Measurements from ENCODE around the gene CARD8. TPM values are rescaled to one million over a fixed set of nuclear protein-coding genes. Genes with fewer than 3 reads are reported as not detected.

Gene CARD8
- total and polyA plus RNA-seq, 2 experiments from 2014 or later, result 16.6 to 17.1 TPM

- H4K20me1 ChIP-seq (replicated peaks; ENCODE audit: insufficient read depth), result no peaks in the 10 kb centered on the region
- no peak overlapping the region for H3K4me2 ChIP-seq
- H2AFZ ChIP-seq, result no peak overlapping the region
- Mint-ChIP-seq H3K27me3 (ENCODE audit: insufficient read depth, low read depth, poor library complexity) (no peaks in the 10 kb centered on the region), H3K4me3 (no peak overlapping the region), H3K36me3 (ENCODE audit: low read depth) (peaks cover 4% of the 10 kb centered on the region; the same call in 1 of the 3 replicates), H3K27ac (no peak overlapping the region), H3K9me3 (peaks cover 7% of the 10 kb centered on the region; the same call in 2 of the 3 replicates), H3K4me1 (no peaks in the 10 kb centered on the region)
- no peaks in the 10 kb centered on the region for H3K79me2 ChIP-seq (replicated peaks; ENCODE audit: insufficient read depth)
- H3K27me3 ChIP-seq (ENCODE audit: insufficient read depth), result no peaks in the 10 kb centered on the region
- ATAC-seq, result no peak
- no peaks in the 10 kb centered on the region for H3K36me3 ChIP-seq (ENCODE audit: insufficient read depth)
- no peak overlapping the region for H3K27ac ChIP-seq (ENCODE audit: low read depth)
- H3K4me3 ChIP-seq, result no peak overlapping the region
- H3K4me1 ChIP-seq (ENCODE audit: insufficient read depth), result no peaks in the 10 kb centered on the region; the same call in 1 of the 2 replicates
- TF ChIP-seq EZH2phosphoT487 (IDR thresholded peaks at IDR 0.05; ENCODE audit: unreplicated experiment) (no peak), ETS1 (IDR thresholded peaks at IDR 0.05) (no peak), CREB1 (CRISPR knock-in tag; IDR thresholded peaks at IDR 0.05; ENCODE audit: low read depth) (no peak), JUNB (IDR thresholded peaks at IDR 0.05; ENCODE audit: unreplicated experiment) (no peak), ZNF114 (CRISPR knock-in tag; IDR thresholded peaks at IDR 0.05) (no peak), EZH2 (IDR thresholded peaks at IDR 0.05; ENCODE audit: low read depth, unreplicated experiment) (no peak), ZNF331 (CRISPR knock-in tag; IDR thresholded peaks at IDR 0.05; ENCODE audit: low read depth) (no peak), REST (IDR thresholded peaks at IDR 0.05; ENCODE audit: unreplicated experiment) (no peak), NANOG (IDR thresholded peaks at IDR 0.05; ENCODE audit: borderline replicate concordance) (no peak), POLR2AphosphoS5 (IDR thresholded peaks at IDR 0.05; ENCODE audit: low read depth) (no peak), STAT1 (IDR thresholded peaks at IDR 0.05; ENCODE audit: unreplicated experiment) (no peak)
- TF ChIP-seq, protein P1, sequence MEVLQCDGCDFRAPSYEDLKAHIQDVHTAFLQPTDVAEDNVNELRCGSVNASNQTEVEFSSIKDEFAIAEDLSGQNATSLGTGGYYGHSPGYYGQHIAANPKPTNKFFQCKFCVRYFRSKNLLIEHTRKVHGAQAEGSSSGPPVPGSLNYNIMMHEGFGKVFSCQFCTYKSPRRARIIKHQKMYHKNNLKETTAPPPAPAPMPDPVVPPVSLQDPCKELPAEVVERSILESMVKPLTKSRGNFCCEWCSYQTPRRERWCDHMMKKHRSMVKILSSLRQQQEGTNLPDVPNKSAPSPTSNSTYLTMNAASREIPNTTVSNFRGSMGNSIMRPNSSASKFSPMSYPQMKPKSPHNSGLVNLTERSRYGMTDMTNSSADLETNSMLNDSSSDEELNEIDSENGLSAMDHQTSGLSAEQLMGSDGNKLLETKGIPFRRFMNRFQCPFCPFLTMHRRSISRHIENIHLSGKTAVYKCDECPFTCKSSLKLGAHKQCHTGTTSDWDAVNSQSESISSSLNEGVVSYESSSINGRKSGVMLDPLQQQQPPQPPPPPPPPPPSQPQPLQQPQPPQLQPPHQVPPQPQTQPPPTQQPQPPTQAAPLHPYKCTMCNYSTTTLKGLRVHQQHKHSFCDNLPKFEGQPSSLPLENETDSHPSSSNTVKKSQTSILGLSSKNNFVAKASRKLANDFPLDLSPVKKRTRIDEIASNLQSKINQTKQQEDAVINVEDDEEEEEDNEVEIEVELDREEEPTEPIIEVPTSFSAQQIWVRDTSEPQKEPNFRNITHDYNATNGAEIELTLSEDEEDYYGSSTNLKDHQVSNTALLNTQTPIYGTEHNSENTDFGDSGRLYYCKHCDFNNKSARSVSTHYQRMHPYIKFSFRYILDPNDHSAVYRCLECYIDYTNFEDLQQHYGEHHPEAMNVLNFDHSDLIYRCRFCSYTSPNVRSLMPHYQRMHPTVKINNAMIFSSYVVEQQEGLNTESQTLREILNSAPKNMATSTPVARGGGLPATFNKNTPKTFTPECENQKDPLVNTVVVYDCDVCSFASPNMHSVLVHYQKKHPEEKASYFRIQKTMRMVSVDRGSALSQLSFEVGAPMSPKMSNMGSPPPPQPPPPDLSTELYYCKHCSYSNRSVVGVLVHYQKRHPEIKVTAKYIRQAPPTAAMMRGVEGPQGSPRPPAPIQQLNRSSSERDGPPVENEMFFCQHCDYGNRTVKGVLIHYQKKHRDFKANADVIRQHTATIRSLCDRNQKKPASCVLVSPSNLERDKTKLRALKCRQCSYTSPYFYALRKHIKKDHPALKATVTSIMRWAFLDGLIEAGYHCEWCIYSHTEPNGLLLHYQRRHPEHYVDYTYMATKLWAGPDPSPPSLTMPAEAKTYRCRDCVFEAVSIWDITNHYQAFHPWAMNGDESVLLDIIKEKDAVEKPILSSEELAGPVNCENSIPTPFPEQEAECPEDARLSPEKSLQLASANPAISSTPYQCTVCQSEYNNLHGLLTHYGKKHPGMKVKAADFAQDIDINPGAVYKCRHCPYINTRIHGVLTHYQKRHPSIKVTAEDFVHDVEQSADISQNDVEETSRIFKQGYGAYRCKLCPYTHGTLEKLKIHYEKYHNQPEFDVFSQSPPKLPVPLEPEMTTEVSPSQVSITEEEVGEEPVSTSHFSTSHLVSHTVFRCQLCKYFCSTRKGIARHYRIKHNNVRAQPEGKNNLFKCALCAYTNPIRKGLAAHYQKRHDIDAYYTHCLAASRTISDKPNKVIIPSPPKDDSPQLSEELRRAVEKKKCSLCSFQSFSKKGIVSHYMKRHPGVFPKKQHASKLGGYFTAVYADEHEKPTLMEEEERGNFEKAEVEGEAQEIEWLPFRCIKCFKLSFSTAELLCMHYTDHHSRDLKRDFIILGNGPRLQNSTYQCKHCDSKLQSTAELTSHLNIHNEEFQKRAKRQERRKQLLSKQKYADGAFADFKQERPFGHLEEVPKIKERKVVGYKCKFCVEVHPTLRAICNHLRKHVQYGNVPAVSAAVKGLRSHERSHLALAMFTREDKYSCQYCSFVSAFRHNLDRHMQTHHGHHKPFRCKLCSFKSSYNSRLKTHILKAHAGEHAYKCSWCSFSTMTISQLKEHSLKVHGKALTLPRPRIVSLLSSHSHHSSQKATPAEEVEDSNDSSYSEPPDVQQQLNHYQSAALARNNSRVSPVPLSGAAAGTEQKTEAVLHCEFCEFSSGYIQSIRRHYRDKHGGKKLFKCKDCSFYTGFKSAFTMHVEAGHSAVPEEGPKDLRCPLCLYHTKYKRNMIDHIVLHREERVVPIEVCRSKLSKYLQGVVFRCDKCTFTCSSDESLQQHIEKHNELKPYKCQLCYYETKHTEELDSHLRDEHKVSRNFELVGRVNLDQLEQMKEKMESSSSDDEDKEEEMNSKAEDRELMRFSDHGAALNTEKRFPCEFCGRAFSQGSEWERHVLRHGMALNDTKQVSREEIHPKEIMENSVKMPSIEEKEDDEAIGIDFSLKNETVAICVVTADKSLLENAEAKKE (CRISPR knock-in tag; IDR thresholded peaks at IDR 0.05), result no peak
- TF ChIP-seq, protein P2, sequence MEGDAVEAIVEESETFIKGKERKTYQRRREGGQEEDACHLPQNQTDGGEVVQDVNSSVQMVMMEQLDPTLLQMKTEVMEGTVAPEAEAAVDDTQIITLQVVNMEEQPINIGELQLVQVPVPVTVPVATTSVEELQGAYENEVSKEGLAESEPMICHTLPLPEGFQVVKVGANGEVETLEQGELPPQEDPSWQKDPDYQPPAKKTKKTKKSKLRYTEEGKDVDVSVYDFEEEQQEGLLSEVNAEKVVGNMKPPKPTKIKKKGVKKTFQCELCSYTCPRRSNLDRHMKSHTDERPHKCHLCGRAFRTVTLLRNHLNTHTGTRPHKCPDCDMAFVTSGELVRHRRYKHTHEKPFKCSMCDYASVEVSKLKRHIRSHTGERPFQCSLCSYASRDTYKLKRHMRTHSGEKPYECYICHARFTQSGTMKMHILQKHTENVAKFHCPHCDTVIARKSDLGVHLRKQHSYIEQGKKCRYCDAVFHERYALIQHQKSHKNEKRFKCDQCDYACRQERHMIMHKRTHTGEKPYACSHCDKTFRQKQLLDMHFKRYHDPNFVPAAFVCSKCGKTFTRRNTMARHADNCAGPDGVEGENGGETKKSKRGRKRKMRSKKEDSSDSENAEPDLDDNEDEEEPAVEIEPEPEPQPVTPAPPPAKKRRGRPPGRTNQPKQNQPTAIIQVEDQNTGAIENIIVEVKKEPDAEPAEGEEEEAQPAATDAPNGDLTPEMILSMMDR (conservative IDR thresholded peaks at IDR 0.05; ENCODE audit: low read depth in 2 of 2), result no peak
- no peaks in the 10 kb centered on the region for H3K9me2 ChIP-seq (ENCODE audit: insufficient read depth)
- DNase-seq (ENCODE audit: low spot score), result no peak
- no peaks in the 10 kb centered on the region for H3F3A ChIP-seq (replicated peaks; ENCODE audit: low read depth)
Observed at GRCh38 chr19:48210005-48210404, 45.7 kb downstream of the CARD8 start.

Data from GM23338 (cell line).